ENCODE results near the gene SFRP5. TPM values are rescaled to one million over a fixed set of nuclear protein-coding genes. Genes with fewer than 3 reads are reported as not detected.

The SFRP5 gene
- total and polyA plus RNA-seq, 2 donors (not counting 1 experiment from before 2014, with no cell fraction given): not detected

DNA sequence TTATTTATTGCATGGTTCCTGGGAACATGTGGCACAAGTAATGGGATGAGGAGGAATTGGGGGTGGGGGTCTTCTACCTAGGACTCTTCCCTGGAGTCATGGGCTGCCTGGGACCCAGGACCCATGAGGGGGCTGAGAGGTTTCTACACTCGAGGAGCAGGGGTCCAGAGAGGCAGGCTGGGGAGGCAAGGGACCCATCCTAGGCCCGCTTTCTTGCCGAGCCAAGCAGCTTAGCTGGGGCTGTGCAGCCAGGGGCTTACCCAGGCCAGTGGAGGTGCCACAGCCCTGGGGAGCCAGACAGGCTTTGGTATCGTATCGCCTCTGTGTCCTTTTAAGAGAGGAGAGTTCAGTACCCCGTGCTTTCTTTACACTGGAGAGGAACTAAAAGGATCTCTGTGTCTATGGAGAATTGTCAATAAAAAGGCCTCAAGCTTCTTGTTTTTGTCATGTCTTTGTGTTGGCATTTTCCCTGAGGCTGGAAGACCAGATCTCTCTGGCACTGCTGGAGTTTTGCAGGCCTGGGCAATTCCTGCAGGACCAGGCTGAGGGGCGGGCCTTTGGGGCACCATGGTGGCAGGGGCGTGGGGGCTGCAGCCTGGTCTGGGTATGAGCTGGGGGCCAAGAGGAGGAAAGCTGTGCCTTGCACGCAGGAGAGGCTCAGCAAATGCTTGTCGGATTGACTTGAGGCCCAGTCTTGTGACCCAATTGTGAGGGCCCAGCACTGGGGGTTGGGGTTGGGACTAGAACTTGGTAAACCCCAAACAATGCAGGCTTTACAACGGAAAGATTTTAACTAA is 11.1 kb downstream of the SFRP5 start:
- Histone ChIP-seq H3K27ac (ENCODE audit: low read length in 2 of 2) (no peak overlapping the region), H3K79me2 (ENCODE audit: control insufficient read depth, insufficient read depth, low read length) (no peaks in the 10 kb centered on the region), H2AFZ (ENCODE audit: insufficient read depth, low read depth, low read length, poor library complexity, severe bottlenecking) (no peak overlapping the region), H4K20me1 (ENCODE audit: control insufficient read depth, insufficient read depth, low read length, poor library complexity, severe bottlenecking) (no peaks in the 10 kb centered on the region), H3K4me1 (ENCODE audit: control insufficient read depth in 2 of 2, insufficient read depth in 2 of 2, low read length in 2 of 2) (peaks cover 6 to 11% of the 10 kb centered on the region in 2 donors), H3K4me2 (replicated peaks; ENCODE audit: low read depth, low read length, poor library complexity, severe bottlenecking) (no peak overlapping the region), H3K36me3 (replicated peaks in 1 of 2; ENCODE audit: control extremely low read depth in 1 of 2, control insufficient read depth in 1 of 2, extremely low read depth in 1 of 2, insufficient read depth in 2 of 2, low read length in 1 of 2) (peaks cover 0 to 52% of the 10 kb centered on the region in 2 experiments), H3K4me3 (ENCODE audit: control extremely low read depth in 1 of 5, extremely low read depth in 1 of 5, insufficient read depth in 1 of 5, low read depth in 2 of 5, low read length in 4 of 5) (no peak overlapping the region), H3K9me3 (ENCODE audit: control extremely low read depth in 1 of 3, control insufficient read depth in 2 of 3, insufficient read depth in 1 of 3, low read length in 2 of 3) (no peaks in the 10 kb centered on the region), H3K27me3 (replicated peaks in 1 of 4; ENCODE audit: control extremely low read depth in 1 of 4, control insufficient read depth in 3 of 4, insufficient read depth in 4 of 4, low read length in 3 of 4) (no peaks in the 10 kb centered on the region), H3K9ac (ENCODE audit: low read length) (no peak overlapping the region)
- H3K4me3 Mint-ChIP-seq: no peak overlapping the region
- no peak for TF ChIP-seq EZH2 (IDR thresholded peaks at IDR 0.05; ENCODE audit: borderline replicate concordance, insufficient read depth, low read depth, low read length, poor library complexity, severe bottlenecking)
- TF ChIP-seq, protein P1, sequence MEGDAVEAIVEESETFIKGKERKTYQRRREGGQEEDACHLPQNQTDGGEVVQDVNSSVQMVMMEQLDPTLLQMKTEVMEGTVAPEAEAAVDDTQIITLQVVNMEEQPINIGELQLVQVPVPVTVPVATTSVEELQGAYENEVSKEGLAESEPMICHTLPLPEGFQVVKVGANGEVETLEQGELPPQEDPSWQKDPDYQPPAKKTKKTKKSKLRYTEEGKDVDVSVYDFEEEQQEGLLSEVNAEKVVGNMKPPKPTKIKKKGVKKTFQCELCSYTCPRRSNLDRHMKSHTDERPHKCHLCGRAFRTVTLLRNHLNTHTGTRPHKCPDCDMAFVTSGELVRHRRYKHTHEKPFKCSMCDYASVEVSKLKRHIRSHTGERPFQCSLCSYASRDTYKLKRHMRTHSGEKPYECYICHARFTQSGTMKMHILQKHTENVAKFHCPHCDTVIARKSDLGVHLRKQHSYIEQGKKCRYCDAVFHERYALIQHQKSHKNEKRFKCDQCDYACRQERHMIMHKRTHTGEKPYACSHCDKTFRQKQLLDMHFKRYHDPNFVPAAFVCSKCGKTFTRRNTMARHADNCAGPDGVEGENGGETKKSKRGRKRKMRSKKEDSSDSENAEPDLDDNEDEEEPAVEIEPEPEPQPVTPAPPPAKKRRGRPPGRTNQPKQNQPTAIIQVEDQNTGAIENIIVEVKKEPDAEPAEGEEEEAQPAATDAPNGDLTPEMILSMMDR (IDR thresholded peaks at IDR 0.05): no peak
- POLR2A ChIA-PET: no interaction called here
- H3K27me3 Mint-ChIP-seq: no peaks in the 10 kb centered on the region
- ATAC-seq (ENCODE audit: low read depth) (no peak), DNase-seq (no peak)
- intact Hi-C loops (cut with micrococcal nuclease): no loop called here
- H3K27ac Mint-ChIP-seq: no peak overlapping the region
- peaks cover 11% of the 10 kb centered on the region for H3K4me1 Mint-ChIP-seq
- WGBS (ENCODE audit: insufficient coverage): 94% methylated on average over 11 of the region's 11 CpGs
- no peaks in the 10 kb centered on the region for H3K9me3 Mint-ChIP-seq (ENCODE audit: insufficient read depth)
- CTCF ChIA-PET: interaction anchor here (1.3 to 1.5 kb wide), 3 partner anchors 16 to 74 kb away, joined by 3 to 4 read pairs (median 3); partner anchors contain the start of gene AVPI1

DNA sequence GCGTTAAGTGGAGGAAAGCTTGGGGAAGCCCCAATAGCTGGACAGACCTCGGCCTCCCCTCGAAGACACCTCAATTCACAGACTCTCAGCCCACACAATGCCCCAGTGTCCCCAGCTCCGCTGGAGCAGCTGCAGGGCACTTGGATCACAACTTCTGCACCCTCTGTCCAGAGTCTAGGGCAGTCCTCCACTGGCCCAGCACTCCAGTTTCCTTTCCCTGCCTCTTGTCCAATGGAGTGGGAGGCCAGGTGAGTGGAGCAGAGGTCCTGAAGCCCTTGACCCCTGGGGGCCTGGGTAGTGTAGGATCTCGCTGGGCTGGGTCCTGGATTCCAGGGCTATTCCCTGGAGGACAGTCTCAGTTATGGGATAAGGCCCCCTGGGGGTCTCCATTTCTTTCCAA is 11.9 kb downstream of the SFRP5 start:
- DNase-seq: no peak
- no peak overlapping the region for H3K4me3 ChIP-seq (ENCODE audit: control extremely low read depth in 1 of 5, extremely low read depth in 1 of 5, insufficient read depth in 1 of 5, low read depth in 2 of 5, low read length in 4 of 5)
- peaks cover 6 to 9% of the 10 kb centered on the region in 2 donors for H3K4me1 ChIP-seq (ENCODE audit: control insufficient read depth in 2 of 2, insufficient read depth in 2 of 2, low read length in 2 of 2)
- TF ChIP-seq, protein P1 (IDR thresholded peaks at IDR 0.05): no peak
- TF ChIP-seq EZH2 (IDR thresholded peaks at IDR 0.05; ENCODE audit: borderline replicate concordance, insufficient read depth, low read depth, low read length, poor library complexity, severe bottlenecking): no peak
- H3K4me2 ChIP-seq (replicated peaks; ENCODE audit: low read depth, low read length, poor library complexity, severe bottlenecking): no peak overlapping the region
- POLR2A ChIA-PET: no interaction called here
- H3K27me3 Mint-ChIP-seq: no peaks in the 10 kb centered on the region
- no peaks in the 10 kb centered on the region for H3K9me3 Mint-ChIP-seq (ENCODE audit: insufficient read depth)
- no peaks in the 10 kb centered on the region for H3K27me3 ChIP-seq (replicated peaks in 1 of 4; ENCODE audit: control extremely low read depth in 1 of 4, control insufficient read depth in 3 of 4, insufficient read depth in 4 of 4, low read length in 3 of 4)
- no peaks in the 10 kb centered on the region for H3K9me3 ChIP-seq (ENCODE audit: control extremely low read depth in 1 of 3, control insufficient read depth in 2 of 3, insufficient read depth in 1 of 3, low read length in 2 of 3)
- H3K4me3 Mint-ChIP-seq: no peak overlapping the region
- H3K27ac Mint-ChIP-seq: no peak overlapping the region
- no peak overlapping the region for H3K9ac ChIP-seq (ENCODE audit: low read length)
- peaks cover 10% of the 10 kb centered on the region for H3K4me1 Mint-ChIP-seq
- intact Hi-C loops (cut with micrococcal nuclease): no loop called here
- peaks cover 0 to 59% of the 10 kb centered on the region in 2 experiments for H3K36me3 ChIP-seq (replicated peaks in 1 of 2; ENCODE audit: control extremely low read depth in 1 of 2, control insufficient read depth in 1 of 2, extremely low read depth in 1 of 2, insufficient read depth in 2 of 2, low read length in 1 of 2)
- no peak for ATAC-seq (ENCODE audit: low read depth)
- no peak overlapping the region for H2AFZ ChIP-seq (ENCODE audit: insufficient read depth, low read depth, low read length, poor library complexity, severe bottlenecking)
- no peaks in the 10 kb centered on the region for H4K20me1 ChIP-seq (ENCODE audit: control insufficient read depth, insufficient read depth, low read length, poor library complexity, severe bottlenecking)
- 64% methylated on average over 3 of the region's 5 CpGs for WGBS (ENCODE audit: insufficient coverage)
- CTCF ChIA-PET: interaction anchor here (1.3 to 1.5 kb wide), 3 partner anchors 15 to 73 kb away, joined by 3 to 4 read pairs (median 3); partner anchors contain the start of gene AVPI1
- H3K79me2 ChIP-seq (ENCODE audit: control insufficient read depth, insufficient read depth, low read length): no peaks in the 10 kb centered on the region
- H3K27ac ChIP-seq (ENCODE audit: low read length in 2 of 2): no peak overlapping the region
